ENCODE results near the gene RILPL1. TPM values are rescaled to one million over a fixed set of nuclear protein-coding genes. Genes with fewer than 3 reads are reported as not detected.

RILPL1 gene
- total and polyA plus RNA-seq, 8 donors, result 3.0 to 8.8 (median 4.1) TPM

DNA sequence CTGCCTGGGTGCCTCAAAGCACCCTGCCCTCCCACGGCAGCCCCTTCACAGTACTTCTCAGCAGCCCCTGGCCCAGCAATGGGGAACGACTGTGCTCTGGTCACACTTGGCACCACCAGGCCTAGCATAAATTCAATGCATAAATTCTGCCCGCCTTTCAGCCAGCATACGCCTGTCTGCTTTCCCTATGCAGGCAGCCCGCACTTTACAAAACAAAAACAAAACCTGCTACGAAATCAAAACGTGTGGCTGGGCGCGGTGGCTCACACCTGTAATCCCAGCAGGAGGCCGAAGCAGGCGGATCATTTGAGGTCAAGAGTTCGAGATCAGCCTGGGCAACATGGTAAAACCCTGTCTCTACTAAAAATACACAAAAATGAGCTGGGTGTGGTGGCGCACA, 42.0 kb downstream of the RILPL1 start:
- intact Hi-C loops (cut with DNase I), result no loop called here
- no peaks in the 10 kb centered on the region for H3K9me3 ChIP-seq
- H3K27me3 ChIP-seq, result no peaks in the 10 kb centered on the region
- WGBS, 2 donors, result 90% methylated on average over 13 of the region's 13 CpGs
- H3K4me3 ChIP-seq, result no peak overlapping the region
- TF ChIP-seq, protein P1, sequence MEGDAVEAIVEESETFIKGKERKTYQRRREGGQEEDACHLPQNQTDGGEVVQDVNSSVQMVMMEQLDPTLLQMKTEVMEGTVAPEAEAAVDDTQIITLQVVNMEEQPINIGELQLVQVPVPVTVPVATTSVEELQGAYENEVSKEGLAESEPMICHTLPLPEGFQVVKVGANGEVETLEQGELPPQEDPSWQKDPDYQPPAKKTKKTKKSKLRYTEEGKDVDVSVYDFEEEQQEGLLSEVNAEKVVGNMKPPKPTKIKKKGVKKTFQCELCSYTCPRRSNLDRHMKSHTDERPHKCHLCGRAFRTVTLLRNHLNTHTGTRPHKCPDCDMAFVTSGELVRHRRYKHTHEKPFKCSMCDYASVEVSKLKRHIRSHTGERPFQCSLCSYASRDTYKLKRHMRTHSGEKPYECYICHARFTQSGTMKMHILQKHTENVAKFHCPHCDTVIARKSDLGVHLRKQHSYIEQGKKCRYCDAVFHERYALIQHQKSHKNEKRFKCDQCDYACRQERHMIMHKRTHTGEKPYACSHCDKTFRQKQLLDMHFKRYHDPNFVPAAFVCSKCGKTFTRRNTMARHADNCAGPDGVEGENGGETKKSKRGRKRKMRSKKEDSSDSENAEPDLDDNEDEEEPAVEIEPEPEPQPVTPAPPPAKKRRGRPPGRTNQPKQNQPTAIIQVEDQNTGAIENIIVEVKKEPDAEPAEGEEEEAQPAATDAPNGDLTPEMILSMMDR (IDR thresholded peaks at IDR 0.05), result no peak
- DNase-seq (no peak), FAIRE-seq (no peak), ATAC-seq (no peak)
- H3K36me3 ChIP-seq, result no peaks in the 10 kb centered on the region
- H3K4me1 ChIP-seq, result no peaks in the 10 kb centered on the region
- H3K27ac ChIP-seq, result no peak overlapping the region

DNA sequence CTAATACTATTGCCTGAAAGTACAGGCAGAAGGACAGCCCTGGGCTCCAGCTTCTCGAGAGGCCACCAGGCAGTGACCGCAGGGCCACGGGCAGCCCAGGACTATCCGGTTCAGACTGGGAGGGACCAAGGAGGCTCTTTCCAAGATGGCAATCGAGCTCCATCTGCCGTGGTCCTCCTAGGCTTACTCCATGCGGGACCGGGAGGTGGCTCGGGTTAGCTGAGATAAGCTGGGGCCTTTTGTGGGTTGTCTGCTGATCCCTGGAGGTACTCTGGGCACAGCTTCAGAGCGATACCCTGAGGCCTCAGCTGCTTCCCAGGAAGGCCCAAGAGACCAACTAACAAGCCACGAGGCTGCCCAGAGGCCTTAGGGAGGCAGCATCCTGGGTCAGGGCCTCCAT, 42.5 kb downstream of the RILPL1 start:
- FAIRE-seq (no peak), ATAC-seq (no peak), DNase-seq (no peak)
- 88% methylated on average over 11 of the region's 11 CpGs for WGBS, 2 donors
- Histone ChIP-seq H3K4me3 (no peak overlapping the region), H3K9me3 (no peaks in the 10 kb centered on the region), H3K4me1 (no peaks in the 10 kb centered on the region), H3K27me3 (no peaks in the 10 kb centered on the region), H3K27ac (no peak overlapping the region), H3K36me3 (no peaks in the 10 kb centered on the region)
- intact Hi-C loops (cut with DNase I), result no loop called here
- TF ChIP-seq, protein P1 (IDR thresholded peaks at IDR 0.05), result no peak

DNA sequence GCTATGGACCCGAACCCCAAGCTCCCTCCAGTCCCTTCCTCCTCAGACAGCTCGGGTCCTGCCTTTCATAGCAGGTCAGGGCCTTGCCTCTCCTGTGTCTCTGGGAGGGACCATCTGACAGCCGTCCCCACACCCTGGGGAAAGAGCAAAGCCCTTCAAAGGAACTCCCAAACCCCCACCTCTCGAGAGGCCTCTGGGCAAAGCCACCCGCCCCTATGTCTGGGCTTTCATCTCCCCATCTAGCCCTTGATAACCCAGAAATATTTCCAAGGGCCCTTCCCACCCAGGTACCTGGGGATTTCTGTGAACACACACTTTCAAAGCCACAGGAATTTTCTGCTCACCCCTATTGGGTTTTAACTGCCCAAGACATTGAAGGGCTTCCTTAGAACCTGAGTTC, 43.4 kb downstream of the RILPL1 start:
- H3K36me3 ChIP-seq, result no peaks in the 10 kb centered on the region
- no peaks in the 10 kb centered on the region for H3K9me3 ChIP-seq
- ATAC-seq (no peak), DNase-seq (no peak), FAIRE-seq (no peak)
- H3K27ac ChIP-seq, result no peak overlapping the region
- H3K27me3 ChIP-seq, result no peaks in the 10 kb centered on the region
- no peak overlapping the region for H3K4me3 ChIP-seq
- H3K4me1 ChIP-seq, result no peaks in the 10 kb centered on the region
- intact Hi-C loops (cut with DNase I), result no loop called here
- 80 to 87% methylated on average over 5 of the region's 5 CpGs for WGBS, 2 donors
- TF ChIP-seq, protein P1 (IDR thresholded peaks at IDR 0.05), result no peak

DNA sequence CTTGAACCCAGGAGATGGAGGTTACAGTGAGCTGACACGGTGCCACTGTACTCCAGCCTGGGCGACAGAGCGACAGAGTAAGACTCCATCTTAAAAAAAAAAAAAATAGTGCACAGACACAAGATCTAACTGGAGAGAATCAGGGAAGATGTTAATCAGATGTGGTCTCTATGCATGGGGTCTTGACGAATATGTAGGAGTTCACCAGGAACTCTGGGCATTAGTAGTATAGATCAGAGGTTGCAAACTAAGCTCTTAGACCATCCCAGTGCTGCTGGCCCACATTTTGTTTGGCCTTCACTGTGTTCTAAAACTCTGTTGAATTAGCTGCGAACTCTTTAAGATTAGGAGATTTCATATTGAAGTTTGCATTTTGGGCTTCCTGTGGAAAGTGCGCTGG, 43.9 kb downstream of the RILPL1 start:
- ATAC-seq (no peak), DNase-seq (no peak), FAIRE-seq (no peak)
- TF ChIP-seq, protein P1 (IDR thresholded peaks at IDR 0.05), result no peak
- no peaks in the 10 kb centered on the region for H3K27me3 ChIP-seq
- H3K27ac ChIP-seq, result no peak overlapping the region
- no peak overlapping the region for H3K4me3 ChIP-seq
- no peaks in the 10 kb centered on the region for H3K36me3 ChIP-seq
- intact Hi-C loops (cut with DNase I), result no loop called here
- H3K4me1 ChIP-seq, result no peaks in the 10 kb centered on the region
- WGBS, 2 donors, result 97 to 98% methylated on average over 6 of the region's 6 CpGs
- H3K9me3 ChIP-seq, result no peaks in the 10 kb centered on the region

DNA sequence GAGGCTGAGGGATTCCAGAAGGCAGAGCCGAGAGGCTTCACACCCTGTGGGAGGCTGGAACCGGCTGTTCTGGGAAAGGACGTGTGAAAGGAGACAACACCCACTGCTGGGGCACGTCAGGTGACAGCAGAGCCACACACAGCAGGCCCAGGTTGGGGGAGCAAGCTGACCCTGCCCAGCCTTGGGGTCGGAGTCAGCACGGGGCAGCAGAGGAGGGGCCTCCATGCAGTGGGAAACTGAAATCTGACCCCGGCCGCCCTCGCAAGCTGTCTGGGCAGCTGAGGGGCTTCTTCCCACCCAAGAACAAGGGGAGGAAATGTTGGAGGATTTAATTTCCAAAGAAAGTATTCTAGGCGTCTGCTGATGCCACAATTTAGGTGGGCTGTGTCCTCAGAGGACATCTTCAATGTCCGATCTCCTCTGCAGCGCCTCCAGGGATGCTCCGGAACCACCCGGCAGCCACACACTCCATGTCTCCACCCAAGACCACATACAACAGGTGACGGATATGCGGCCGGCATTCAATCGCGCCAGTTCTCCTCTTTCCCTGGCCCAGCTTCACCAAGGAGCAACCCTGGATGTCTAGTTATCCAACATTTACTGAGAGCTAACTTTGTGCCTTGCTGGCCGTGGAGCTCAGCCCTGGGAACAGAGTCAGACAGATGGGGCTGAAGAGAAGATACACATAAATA, 44.8 kb downstream of the RILPL1 start:
- no peak for FAIRE-seq
- H3K9me3 ChIP-seq, result no peaks in the 10 kb centered on the region
- ATAC-seq, result no peak
- DNase-seq, result no peak
- H3K4me1 ChIP-seq, result no peaks in the 10 kb centered on the region
- H3K27ac ChIP-seq, result no peak overlapping the region
- TF ChIP-seq, protein P1 (IDR thresholded peaks at IDR 0.05), result no peak
- no peaks in the 10 kb centered on the region for H3K27me3 ChIP-seq
- 87 to 91% methylated on average over 20 of the region's 20 CpGs for WGBS, 2 donors
- no peaks in the 10 kb centered on the region for H3K36me3 ChIP-seq
- intact Hi-C loops (cut with DNase I), result no loop called here
- H3K4me3 ChIP-seq, result no peak overlapping the region

Data from pancreas (tissue), 10 donors.